Measurements from ENCODE around the gene CFAP410. TPM values are rescaled to one million over a fixed set of nuclear protein-coding genes. Genes with fewer than 3 reads are reported as not detected.

CFAP410 gene
- total and polyA plus RNA-seq, 2 of the 8 experiments (the other 6 are each of a cell fraction or from before 2014, with no cell fraction given) = 10.6 to 12.0 TPM

DNA sequence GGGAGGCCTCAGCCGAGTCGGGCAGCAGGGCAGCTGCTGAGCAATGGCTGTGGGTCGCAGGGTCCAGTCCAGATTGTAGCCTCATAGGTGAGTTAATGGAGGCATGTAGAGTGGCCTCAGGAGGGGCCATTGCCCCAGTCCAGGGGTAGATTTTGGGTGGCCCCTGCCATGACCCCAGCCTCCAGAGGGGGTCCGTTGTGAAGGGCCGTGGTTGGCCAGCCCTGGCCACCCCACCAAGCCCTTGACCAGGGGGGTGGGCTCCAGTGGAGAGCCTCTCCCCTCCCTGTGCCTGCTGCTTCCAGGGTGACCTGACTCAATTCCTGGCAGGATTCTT, 40.3 kb upstream of the CFAP410 start:
- Histone ChIP-seq H3K27ac (ENCODE audit: low read depth, low read length) (no peak overlapping the region), H3K14ac (ENCODE audit: insufficient read length) (no peak overlapping the region), H4K5ac (ENCODE audit: insufficient read length, low read depth, low read length) (no peak overlapping the region), H4K91ac (replicated peaks; ENCODE audit: insufficient read length, low read length) (no peak overlapping the region), H3K4me1 (replicated peaks in 1 of 4; ENCODE audit: control insufficient read depth in 3 of 4, insufficient read depth in 4 of 4, low read length in 3 of 4) (peaks cover 0 to 9% (median 2%) of the 10 kb centered on the region in 4 experiments; a peak in 2 of 7 replicates), H3K36me3 (ENCODE audit: control insufficient read depth in 2 of 4, insufficient read depth in 4 of 4, low read length in 3 of 4) (no peaks in the 10 kb centered on the region), H3K23me2 (ENCODE audit: low read depth, low read length) (peaks cover 2% of the 10 kb centered on the region; the same call in 1 of the 2 replicates), H4K20me1 (replicated peaks in 1 of 2; ENCODE audit: control insufficient read depth in 1 of 2, insufficient read depth in 2 of 2, low read length in 2 of 2) (no peaks in the 10 kb centered on the region), H3K79me2 (ENCODE audit: control insufficient read depth in 1 of 2, insufficient read depth in 2 of 2, low read length in 2 of 2) (no peaks in the 10 kb centered on the region), H3K9me3 (ENCODE audit: insufficient read depth in 2 of 2, low read depth in 1 of 2, low read length in 1 of 2) (peaks cover 4 to 12% of the 10 kb centered on the region in 2 experiments; a peak in 3 of 4 replicates), H2BK15ac (ENCODE audit: low read length) (no peak overlapping the region), H2BK20ac (ENCODE audit: low read length) (no peak overlapping the region), H3K27me3 (replicated peaks in 1 of 4; ENCODE audit: control insufficient read depth in 3 of 4, extremely low read depth in 1 of 4, insufficient read depth in 3 of 4, low read length in 3 of 4) (no peaks in the 10 kb centered on the region; a peak in 1 of 7 replicates), H2AFZ (ENCODE audit: low read length) (no peak overlapping the region), H4K8ac (ENCODE audit: extremely low read depth, insufficient read depth, low read length) (no peak overlapping the region), H3K56ac (replicated peaks; ENCODE audit: insufficient read length, low read depth, low read length) (no peak overlapping the region), H2AK5ac (ENCODE audit: low read depth, low read length) (no peak overlapping the region), H3K4me3 (ENCODE audit: extremely low read depth in 1 of 4, insufficient read depth in 2 of 4, low read depth in 3 of 4, low read length in 4 of 4) (no peak overlapping the region), H3K79me1 (ENCODE audit: low read depth, low read length) (no peaks in the 10 kb centered on the region), H3K18ac (ENCODE audit: extremely low read depth, low read length) (no peak overlapping the region), H2BK12ac (ENCODE audit: low read depth, low read length) (no peak overlapping the region), H2BK120ac (replicated peaks; ENCODE audit: low read depth, low read length) (no peak overlapping the region), H2BK5ac (ENCODE audit: low read depth, low read length) (no peak overlapping the region), H3K9ac (replicated peaks in 1 of 4; ENCODE audit: extremely low read depth in 1 of 4, low read depth in 3 of 4, low read length in 3 of 4) (no peak overlapping the region), H3K4ac (replicated peaks; ENCODE audit: insufficient read length, low read depth, low read length) (no peak overlapping the region), H3K23ac (ENCODE audit: insufficient read length) (no peak overlapping the region), H3K4me2 (ENCODE audit: insufficient read depth in 1 of 2, low read depth in 2 of 2, low read length in 2 of 2) (no peak overlapping the region)
- ChIA-PET POLR2A (ENCODE audit: partially characterized antibody) (no interaction called here), CTCF (ENCODE audit: partially characterized antibody) (interaction anchor here (1.0 to 1.5 kb wide), 2 partner anchors 12 to 64 kb away, joined by 4 read pairs; no protein-coding TSS in a partner anchor)
- FAIRE-seq = no peak
- 90% methylated on average over 5 of the region's 5 CpGs; no CpG with 5 or more reads in 1 of the 2 experiments for WGBS, 2 experiments (ENCODE audit: extremely low coverage in 1 of 2, insufficient coverage in 1 of 2, insufficient read length in 1 of 2, insufficient replicate concordance in 2 of 2, low coverage in 1 of 2, low lambda C conversion rate in 2 of 2, missing lambda C conversion rate in 1 of 2)
- no peak for DNase-seq (ENCODE audit: low read depth in 1 of 2, low spot score in 2 of 2)
- TF ChIP-seq SIX5 (IDR thresholded peaks at IDR 0.05; ENCODE audit: low read depth, low read length) (no peak), SAP30 (IDR thresholded peaks at IDR 0.05; ENCODE audit: insufficient read depth, insufficient replicate concordance, low read length) (no peak), KDM5A (IDR thresholded peaks at IDR 0.05; ENCODE audit: low read length) (no peak), RNF2 (IDR thresholded peaks at IDR 0.05; ENCODE audit: borderline replicate concordance, low read depth, low read length, missing control alignments, poor library complexity, severe bottlenecking) (no peak), RFX5 (IDR thresholded peaks at IDR 0.05; ENCODE audit: borderline replicate concordance, low read depth, low read length) (no peak), GABPA (IDR thresholded peaks at IDR 0.05; ENCODE audit: borderline replicate concordance, insufficient read depth, low read length) (no peak), EZH2 (IDR thresholded peaks at IDR 0.05; ENCODE audit: low read depth, low read length, severe bottlenecking) (no peak), CHD2 (IDR thresholded peaks at IDR 0.05; ENCODE audit: low read length) (no peak), TBP (IDR thresholded peaks at IDR 0.05; ENCODE audit: low read depth, low read length) (no peak), BACH1 (IDR thresholded peaks at IDR 0.05; ENCODE audit: low read length) (no peak)
- TF ChIP-seq, protein P1, sequence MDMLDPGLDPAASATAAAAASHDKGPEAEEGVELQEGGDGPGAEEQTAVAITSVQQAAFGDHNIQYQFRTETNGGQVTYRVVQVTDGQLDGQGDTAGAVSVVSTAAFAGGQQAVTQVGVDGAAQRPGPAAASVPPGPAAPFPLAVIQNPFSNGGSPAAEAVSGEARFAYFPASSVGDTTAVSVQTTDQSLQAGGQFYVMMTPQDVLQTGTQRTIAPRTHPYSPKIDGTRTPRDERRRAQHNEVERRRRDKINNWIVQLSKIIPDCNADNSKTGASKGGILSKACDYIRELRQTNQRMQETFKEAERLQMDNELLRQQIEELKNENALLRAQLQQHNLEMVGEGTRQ (IDR thresholded peaks at IDR 0.05; ENCODE audit: low read length) = no peak

Measured in H1 (cell line).